Measurements from ENCODE around the gene PCDHA1. TPM values are rescaled to one million over a fixed set of nuclear protein-coding genes. Genes with fewer than 3 reads are reported as not detected.

Gene PCDHA1
- total RNA-seq, 1 donor from 2014 or later = 0.24 TPM

GRCh38 chr5:140883373-140883772 is 97.4 kb downstream of the PCDHA1 start:
- Mint-ChIP-seq H3K4me1 (no peaks in the 10 kb centered on the region), H3K9me3 (peaks cover 39% of the 10 kb centered on the region), H3K27ac (no peak overlapping the region), H3K27me3 (ENCODE audit: insufficient read depth, low read depth) (no peaks in the 10 kb centered on the region), H3K4me3 (no peak overlapping the region), H3K36me3 (peaks cover 38% of the 10 kb centered on the region)
- Histone ChIP-seq H3K27me3 (no peaks in the 10 kb centered on the region), H3K4me1 (no peaks in the 10 kb centered on the region), H3K9me3 (ENCODE audit: low read depth) (no peaks in the 10 kb centered on the region), H3K4me3 (no peak overlapping the region), H3K79me2 (ENCODE audit: low read depth) (no peaks in the 10 kb centered on the region), H3K27ac (no peak overlapping the region), H4K20me1 (ENCODE audit: low read depth) (no peaks in the 10 kb centered on the region), H3F3A (ENCODE audit: low read depth) (no peaks in the 10 kb centered on the region), H3K9ac (no peak overlapping the region), H3K4me2 (no peak overlapping the region), H3K36me3 (no peaks in the 10 kb centered on the region), H2AFZ (replicated peaks) (no peak overlapping the region)
- DNase-seq (ENCODE audit: low spot score) = no peak
- TF ChIP-seq EZH2phosphoT487 (IDR thresholded peaks at IDR 0.05) = no peak

- Histone ChIP-seq H3K79me2 (ENCODE audit: low read depth) (no peaks in the 10 kb centered on the region), H3K36me3 (no peaks in the 10 kb centered on the region), H3K9me3 (ENCODE audit: low read depth) (no peaks in the 10 kb centered on the region), H3F3A (ENCODE audit: low read depth) (no peaks in the 10 kb centered on the region), H2AFZ (replicated peaks) (no peak overlapping the region), H3K27me3 (no peaks in the 10 kb centered on the region), H3K4me1 (no peaks in the 10 kb centered on the region), H3K9ac (no peak overlapping the region), H3K4me3 (no peak overlapping the region), H3K4me2 (no peak overlapping the region), H3K27ac (no peak overlapping the region), H4K20me1 (ENCODE audit: low read depth) (no peaks in the 10 kb centered on the region)
- Mint-ChIP-seq H3K27ac (no peak overlapping the region), H3K36me3 (peaks cover 35% of the 10 kb centered on the region), H3K27me3 (ENCODE audit: insufficient read depth, low read depth) (no peaks in the 10 kb centered on the region), H3K4me3 (no peak overlapping the region), H3K9me3 (peaks cover 39% of the 10 kb centered on the region), H3K4me1 (no peaks in the 10 kb centered on the region)
- DNase-seq (ENCODE audit: low spot score) = no peak
- TF ChIP-seq EZH2phosphoT487 (IDR thresholded peaks at IDR 0.05) = no peak
- TF ChIP-seq EZH2 (IDR thresholded peaks at IDR 0.05) = no peak
- no peak for TF ChIP-seq CTCF (IDR thresholded peaks at IDR 0.05)
These were observed 98.2 kb downstream of the PCDHA1 start for GRCh38 chr5:140883927-140884697.

- Mint-ChIP-seq H3K4me3 (no peak overlapping the region), H3K36me3 (peaks cover under 1% of the 10 kb centered on the region), H3K27ac (no peak overlapping the region), H3K27me3 (ENCODE audit: insufficient read depth, low read depth) (no peaks in the 10 kb centered on the region), H3K9me3 (peaks cover 31% of the 10 kb centered on the region), H3K4me1 (no peaks in the 10 kb centered on the region)
- Histone ChIP-seq H3F3A (ENCODE audit: low read depth) (no peaks in the 10 kb centered on the region), H3K4me3 (no peak overlapping the region), H3K79me2 (ENCODE audit: low read depth) (no peaks in the 10 kb centered on the region), H3K27ac (no peak overlapping the region), H3K9ac (no peak overlapping the region), H3K9me3 (ENCODE audit: low read depth) (no peaks in the 10 kb centered on the region), H3K36me3 (no peaks in the 10 kb centered on the region), H4K20me1 (ENCODE audit: low read depth) (no peaks in the 10 kb centered on the region), H2AFZ (replicated peaks) (no peak overlapping the region), H3K4me1 (no peaks in the 10 kb centered on the region), H3K27me3 (no peaks in the 10 kb centered on the region), H3K4me2 (no peak overlapping the region)
- no peak for DNase-seq (ENCODE audit: low spot score)
- TF ChIP-seq EZH2 (IDR thresholded peaks at IDR 0.05) (no peak), EZH2phosphoT487 (IDR thresholded peaks at IDR 0.05) (no peak), CTCF (IDR thresholded peaks at IDR 0.05) (no peak)
These were observed 130.4 kb downstream of the PCDHA1 start for GRCh38 chr5:140916325-140916724.

- H3K27me3 Mint-ChIP-seq (ENCODE audit: insufficient read depth, low read depth) = peaks cover 13% of the 10 kb centered on the region
- no peaks in the 10 kb centered on the region for H3K9me3 Mint-ChIP-seq
- no peak overlapping the region for H3K27ac Mint-ChIP-seq
- Histone ChIP-seq H3K9me3 (ENCODE audit: low read depth) (no peaks in the 10 kb centered on the region), H3K36me3 (no peaks in the 10 kb centered on the region), H3K4me1 (no peaks in the 10 kb centered on the region), H3K4me2 (no peak overlapping the region), H3K27me3 (peaks cover 48% of the 10 kb centered on the region), H3F3A (ENCODE audit: low read depth) (peaks cover 20% of the 10 kb centered on the region), H3K79me2 (ENCODE audit: low read depth) (no peaks in the 10 kb centered on the region), H2AFZ (replicated peaks) (no peak overlapping the region), H3K9ac (no peak overlapping the region), H3K4me3 (no peak overlapping the region), H3K27ac (no peak overlapping the region), H4K20me1 (ENCODE audit: low read depth) (peaks cover 43% of the 10 kb centered on the region)
- H3K4me1 Mint-ChIP-seq = peaks cover 5% of the 10 kb centered on the region
- TF ChIP-seq EZH2 (IDR thresholded peaks at IDR 0.05) = no peak
- TF ChIP-seq CTCF (IDR thresholded peaks at IDR 0.05) = no peak
- TF ChIP-seq EZH2phosphoT487 (IDR thresholded peaks at IDR 0.05) = no peak
- H3K4me3 Mint-ChIP-seq = no peak overlapping the region
- H3K36me3 Mint-ChIP-seq = no peaks in the 10 kb centered on the region
- no peak for DNase-seq (ENCODE audit: low spot score)
These were observed 137.7 kb downstream of the PCDHA1 start for GRCh38 chr5:140923601-140924000.
